Measurements from ENCODE around the gene ATP1B2. TPM values are rescaled to one million over a fixed set of nuclear protein-coding genes. Genes with fewer than 3 reads are reported as not detected.
"Not testable (repeated sequence)": the region's sequence is repeated elsewhere in the genome, so short reads cannot be mapped to it uniquely, and the experiment has no call there.

Gene ATP1B2
- 10 to 100 TPM in 3 of 8 experiments, 1 to 10 TPM in 4, under 1 TPM in 1; 0.31 to 43.9 (median 8.4) TPM for total RNA-seq

GRCh38 chr17:7650509-7651096 is at the start of gene ATP1B2:
Gene ATP1B2 (plus strand): TSS chr17:7650926. CDS start chr17:7651519, 593 bp downstream.
- peak; percentile 73 to 91 (median 77) for ATAC-seq (replicated peaks in 6 of 8)
- Histone ChIP-seq H3K27ac (peak within 1 kb of the TSS; percentile 59 to 66), H3K4me1 (replicated peaks in 1 of 2) (peaks cover 12 to 14% of the 10 kb centered on the region in 2 donors), H3K4me3 (peak within 1 kb of the TSS; percentile 41 to 66 (median 49))
- in situ Hi-C loops (cut with MboI; ENCODE audit: low pct_unique_long_range_greater_than_20kb in 2 of 9, low sequenced_read_pairs in 9 of 9, unreplicated experiment in 9 of 9): no loop called here
- 0 to 20% (median 7%) methylated on average over 1 to 7 of the region's 34 CpGs; no CpG with 5 or more reads in 4 of the 10 experiments for WGBS, 10 experiments

GRCh38 chr17:7606280-7606679 is 44.4 kb upstream of the ATP1B2 start:
- H3K27ac ChIP-seq: no peak overlapping the region
- ATAC-seq (replicated peaks in 6 of 8): no peak
- in situ Hi-C loops (cut with MboI; ENCODE audit: low pct_unique_long_range_greater_than_20kb in 2 of 9, low sequenced_read_pairs in 9 of 9, unreplicated experiment in 9 of 9): no loop called here
- no peak overlapping the region for H3K4me3 ChIP-seq
- 87 to 100% (median 93%) methylated on average over 1 to 4 of the region's 4 CpGs; no CpG with 5 or more reads in 1 of the 10 experiments for WGBS, 10 experiments
- no peaks in the 10 kb centered on the region for H3K4me1 ChIP-seq (replicated peaks in 1 of 2)

- 90 to 100% (median 100%) methylated on average over 1 to 2 of the region's 2 CpGs; no CpG with 5 or more reads in 4 of the 10 experiments for WGBS, 10 experiments
- H3K4me3 ChIP-seq: no peak overlapping the region
- H3K27ac ChIP-seq: no peak overlapping the region
- ATAC-seq (replicated peaks in 6 of 8): no peak
- in situ Hi-C loops (cut with MboI; ENCODE audit: low pct_unique_long_range_greater_than_20kb in 2 of 9, low sequenced_read_pairs in 9 of 9, unreplicated experiment in 9 of 9): no loop called here
- H3K4me1 ChIP-seq (replicated peaks in 1 of 2): peaks cover 15 to 22% of the 10 kb centered on the region in 2 donors
Observed at GRCh38 chr17:7610641-7611040, 40.1 kb upstream of the ATP1B2 start.

GRCh38 chr17:7611635-7612293 is 39.0 kb upstream of the ATP1B2 start:
- Histone ChIP-seq H3K4me3 (no peak overlapping the region), H3K27ac (no peak overlapping the region), H3K4me1 (replicated peaks in 1 of 2) (peaks cover 15 to 22% of the 10 kb centered on the region in 2 donors)
- WGBS, 10 experiments: 0 to 100% (median 87%) methylated on average over 1 to 3 of the region's 3 CpGs
- no peak for ATAC-seq (replicated peaks in 6 of 8)
- in situ Hi-C loops (cut with MboI; ENCODE audit: low pct_unique_long_range_greater_than_20kb in 2 of 9, low sequenced_read_pairs in 9 of 9, unreplicated experiment in 9 of 9): no loop called here

- peak overlapping the region in 1 of 5 donors; percentile 2 for H3K4me3 ChIP-seq
- peaks cover 15 to 22% of the 10 kb centered on the region in 2 donors for H3K4me1 ChIP-seq (replicated peaks in 1 of 2)
- in situ Hi-C loops (cut with MboI; ENCODE audit: low pct_unique_long_range_greater_than_20kb in 2 of 9, low sequenced_read_pairs in 9 of 9, unreplicated experiment in 9 of 9): no loop called here
- H3K27ac ChIP-seq: no peak overlapping the region
- 75 to 100% (median 100%) methylated on average over 1 of the region's 1 CpG; no CpG with 5 or more reads in 1 of the 10 experiments for WGBS, 10 experiments
- ATAC-seq (replicated peaks in 6 of 8): no peak
Observed at GRCh38 chr17:7612294-7612640, 38.5 kb upstream of the ATP1B2 start.

- WGBS, 10 experiments: 0 to 29% (median 11%) methylated on average over 1 to 14 of the region's 20 CpGs
- no peak for ATAC-seq (replicated peaks in 6 of 8)
- H3K4me3 ChIP-seq: peak overlapping the region; percentile 59 to 93 (median 69)
- peak overlapping the region; percentile 91 to 94 for H3K27ac ChIP-seq
- H3K4me1 ChIP-seq (replicated peaks in 1 of 2): peaks cover 15 to 22% of the 10 kb centered on the region in 2 donors
- in situ Hi-C loops (cut with MboI; ENCODE audit: low pct_unique_long_range_greater_than_20kb in 2 of 9, low sequenced_read_pairs in 9 of 9, unreplicated experiment in 9 of 9): no loop called here
Observed at GRCh38 chr17:7613769-7614424, 36.8 kb upstream of the ATP1B2 start.

GRCh38 chr17:7614425-7615264 is 36.1 kb upstream of the ATP1B2 start, which contains the start of gene FXR2:
Gene FXR2 (minus strand): TSS chr17:7614897. CDS start chr17:7614532, 365 bp downstream.
- H3K27ac ChIP-seq: peak within 1 kb of the TSS; percentile 91 to 94
- H3K4me3 ChIP-seq: peak within 1 kb of the TSS; percentile 59 to 93 (median 69)
- 0% methylated on average over 1 to 4 of the region's 93 CpGs; no CpG with 5 or more reads in 5 of the 10 experiments for WGBS, 10 experiments
- in situ Hi-C loops (cut with MboI; ENCODE audit: low pct_unique_long_range_greater_than_20kb in 2 of 9, low sequenced_read_pairs in 9 of 9, unreplicated experiment in 9 of 9): no loop called here
- ATAC-seq (replicated peaks in 6 of 8): peak; percentile 84 to 93 (median 90)
- H3K4me1 ChIP-seq (replicated peaks in 1 of 2): peaks cover 15 to 22% of the 10 kb centered on the region in 2 donors

GRCh38 chr17:7615265-7615747 is 35.4 kb upstream of the ATP1B2 start:
- WGBS, 10 experiments: 2 to 33% (median 6%) methylated on average over 3 to 12 of the region's 28 CpGs; no CpG with 5 or more reads in 5 of the 10 experiments
- peak overlapping the region; percentile 35 to 41 (median 40) for H3K4me3 ChIP-seq
- in situ Hi-C loops (cut with MboI; ENCODE audit: low pct_unique_long_range_greater_than_20kb in 2 of 9, low sequenced_read_pairs in 9 of 9, unreplicated experiment in 9 of 9): no loop called here

GRCh38 chr17:7618608-7619007 is 32.1 kb upstream of the ATP1B2 start:
- H3K27ac ChIP-seq: no peak overlapping the region
- in situ Hi-C loops (cut with MboI; ENCODE audit: low pct_unique_long_range_greater_than_20kb in 2 of 9, low sequenced_read_pairs in 9 of 9, unreplicated experiment in 9 of 9): no loop called here
- no peak overlapping the region for H3K4me3 ChIP-seq
- 25 to 90% (median 83%) methylated on average over 1 to 5 of the region's 5 CpGs for WGBS, 10 experiments
- peaks cover under 1 to 2% of the 10 kb centered on the region in 2 donors for H3K4me1 ChIP-seq (replicated peaks in 1 of 2)
- ATAC-seq (replicated peaks in 6 of 8): no peak

More at GRCh38 chr17:7615265-7615747, 35.4 kb upstream of the ATP1B2 start:
- Histone ChIP-seq H3K4me1 (replicated peaks in 1 of 2) (peaks cover 15 to 22% of the 10 kb centered on the region in 2 donors), H3K27ac (peak overlapping the region; percentile 52 to 77)
- no peak for ATAC-seq (replicated peaks in 6 of 8)

- WGBS, 10 experiments: 78 to 100% (median 85%) methylated on average over 1 to 5 of the region's 8 CpGs; no CpG with 5 or more reads in 3 of the 10 experiments
- Histone ChIP-seq H3K4me3 (no peak overlapping the region), H3K27ac (no peak overlapping the region), H3K4me1 (replicated peaks in 1 of 2) (no peaks in the 10 kb centered on the region)
- in situ Hi-C loops (cut with MboI; ENCODE audit: low pct_unique_long_range_greater_than_20kb in 2 of 9, low sequenced_read_pairs in 9 of 9, unreplicated experiment in 9 of 9): no loop called here
- ATAC-seq (replicated peaks in 6 of 8): no peak
Observed at GRCh38 chr17:7620835-7621234, 29.9 kb upstream of the ATP1B2 start.

GRCh38 chr17:7623661-7624060 is 27.1 kb upstream of the ATP1B2 start:
- in situ Hi-C loops (cut with MboI; ENCODE audit: low pct_unique_long_range_greater_than_20kb in 2 of 9, low sequenced_read_pairs in 9 of 9, unreplicated experiment in 9 of 9): no loop called here
- no peak overlapping the region for H3K27ac ChIP-seq
- 20 to 80% (median 60%) methylated on average over 1 to 3 of the region's 5 CpGs; no CpG with 5 or more reads in 3 of the 10 experiments for WGBS, 10 experiments
- H3K4me1 ChIP-seq (replicated peaks in 1 of 2): peaks cover 5 to 11% of the 10 kb centered on the region in 2 donors
- H3K4me3 ChIP-seq: no peak overlapping the region
- ATAC-seq (replicated peaks in 6 of 8): no peak

- H3K4me3 ChIP-seq; in situ Hi-C loops (cut with MboI; ENCODE audit: low pct_unique_long_range_greater_than_20kb in 2 of 9, low sequenced_read_pairs in 9 of 9, unreplicated experiment in 9 of 9); H3K27ac ChIP-seq; ATAC-seq (replicated peaks in 6 of 8): not testable (repeated sequence)
- peaks cover 5 to 11% of the 10 kb centered on the region in 2 donors for H3K4me1 ChIP-seq (replicated peaks in 1 of 2)
- WGBS, 10 experiments: 91 to 100% (median 97%) methylated on average over 1 to 13 of the region's 16 CpGs; no CpG with 5 or more reads in 2 of the 10 experiments
Observed at GRCh38 chr17:7625749-7626148, 25.0 kb upstream of the ATP1B2 start.

Measured in motor neuron (in vitro differentiated cells).